Testis (tissue), 2 donors: ENCODE data around the gene ANO10.

Experiments
- CTCF ChIP-seq, 3 experiments: fragments of 450-650 bp in 2 of 3; fragments of 200-600 bp in 1 of 3; sonication (generic) in 1 of 3; IDR thresholded peaks; one replicate each; pipeline ENCODE4 v1.5.1; 2016 to 2019; ENCODE audit warnings: antibody characterized with exemption in 3 of 3, mild to moderate bottlenecking in 2 of 3, moderate library complexity in 1 of 3
- POLR2A ChIP-seq: fragments of 450-650 bp; IDR thresholded peaks from one replicate; pipeline ENCODE4 v1.6.1; 2017; ENCODE audit warnings: antibody characterized with exemption, mild to moderate bottlenecking, moderate library complexity

DNA sequence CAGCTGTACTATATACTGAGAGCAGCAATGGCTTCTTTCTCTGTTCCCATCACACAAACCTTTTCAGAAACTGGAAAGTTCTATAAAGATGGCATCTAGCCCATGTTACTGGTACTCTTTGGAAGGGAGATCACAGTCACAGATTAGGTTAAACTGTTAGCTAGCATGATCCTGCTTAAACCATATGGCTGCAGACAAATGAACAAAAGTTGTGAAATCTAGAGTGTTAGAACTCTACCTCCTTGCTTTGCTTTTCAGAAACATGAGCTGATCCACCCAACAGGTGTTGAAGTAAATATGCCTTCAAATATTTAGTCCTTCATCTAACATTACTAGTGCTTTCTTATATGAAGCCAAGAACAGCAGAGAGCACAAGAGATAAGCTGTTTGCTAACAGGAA, 232.9 kb downstream of the ANO10 start:
- TF ChIP-seq CTCF (IDR thresholded peaks at IDR 0.05) (no peak), POLR2A (no peak)
